NCI-H1048 (cell line): ENCODE measurements around the gene DNAJC30.
A peak's percentile ranks its signal among the peaks of the same experiment; 100 is the strongest.
"Not testable (repeated sequence)": the region's sequence is repeated elsewhere in the genome, so short reads cannot be mapped to it uniquely, and the experiment has no call there.

Source experiments
- DNase-seq: peaks from one replicate; lab custom pipeline; 2025; lab: John Stamatoyannopoulos, UW

Gene DNAJC30

GRCh38 chr7:73681031-73681430 lies 2.2 kb downstream of the DNAJC30 start:
- no peak for DNase-seq

DNA sequence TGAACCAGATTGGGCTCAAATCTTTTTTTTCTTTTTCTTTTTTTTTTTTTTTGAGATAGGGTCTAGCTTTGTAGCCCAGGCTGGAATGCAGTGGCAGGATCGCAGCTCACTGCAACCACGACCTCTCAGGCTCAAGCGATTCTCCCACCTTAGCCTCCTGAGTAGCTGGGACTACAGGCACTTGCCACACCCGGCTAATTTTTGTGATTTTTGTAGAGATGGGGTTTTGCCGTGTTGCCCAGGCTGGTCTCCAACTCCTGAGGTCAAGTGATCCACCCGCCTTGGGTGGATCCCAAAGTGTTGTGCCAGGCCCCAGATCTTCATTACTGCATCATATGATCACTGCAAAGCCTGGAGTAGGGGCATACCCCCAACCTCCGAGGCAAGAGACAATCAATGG lies 2.8 kb downstream of the DNAJC30 start:
- DNase-seq, result no peak

- DNase-seq, result no peak
Measured at GRCh38 chr7:73679709-73680108, 3.5 kb downstream of the DNAJC30 start.

DNA sequence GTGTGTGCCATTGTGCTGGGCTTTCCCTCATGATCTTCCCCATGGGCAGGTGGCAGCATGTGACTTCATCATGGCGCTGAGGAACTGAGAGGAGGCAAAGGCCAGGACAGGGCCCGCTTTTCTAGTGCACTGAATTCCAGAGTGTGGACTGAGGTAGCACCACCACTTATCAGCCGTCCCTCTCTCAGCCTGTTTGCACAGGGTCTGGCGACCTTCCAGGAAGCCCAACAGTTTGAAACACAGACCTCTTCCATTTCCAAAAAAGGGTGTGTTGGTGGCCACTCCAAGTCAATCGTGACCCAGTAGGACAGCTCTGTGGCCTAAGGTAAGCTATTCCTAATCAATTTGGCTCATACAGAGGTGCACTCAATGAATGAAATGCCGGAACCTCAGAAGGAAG lies 4.4 kb downstream of the DNAJC30 start:
- DNase-seq, result no peak

DNA sequence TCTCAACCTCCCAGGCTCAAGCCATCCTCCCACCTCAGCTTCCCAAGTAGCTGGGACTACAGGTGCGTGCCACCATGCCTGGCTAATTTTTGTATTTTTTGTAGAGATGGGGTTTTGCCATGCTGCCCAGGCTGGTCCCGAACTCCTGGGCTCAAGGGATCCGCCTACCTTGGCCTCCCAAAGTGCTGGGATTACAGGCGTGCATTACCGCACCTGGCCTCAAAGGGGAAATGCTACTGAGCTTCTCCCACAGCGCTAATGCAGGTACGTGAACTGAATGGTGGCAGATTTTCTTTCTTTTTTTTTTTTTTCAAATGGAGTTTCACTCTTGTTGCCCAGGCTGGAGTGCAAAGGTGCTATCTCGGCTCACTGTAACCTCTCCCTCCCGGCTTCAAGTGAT lies 7.2 kb downstream of the DNAJC30 start:
- not testable (repeated sequence) for DNase-seq

GRCh38 chr7:73674468-73675124 lies 8.7 kb downstream of the DNAJC30 start:
- DNase-seq, result no peak

GRCh38 chr7:73671857-73672445 lies 11.3 kb downstream of the DNAJC30 start:
- DNase-seq, result no peak

- DNase-seq, result no peak
Measured at GRCh38 chr7:73671322-73671661, 12.0 kb downstream of the DNAJC30 start.

DNA sequence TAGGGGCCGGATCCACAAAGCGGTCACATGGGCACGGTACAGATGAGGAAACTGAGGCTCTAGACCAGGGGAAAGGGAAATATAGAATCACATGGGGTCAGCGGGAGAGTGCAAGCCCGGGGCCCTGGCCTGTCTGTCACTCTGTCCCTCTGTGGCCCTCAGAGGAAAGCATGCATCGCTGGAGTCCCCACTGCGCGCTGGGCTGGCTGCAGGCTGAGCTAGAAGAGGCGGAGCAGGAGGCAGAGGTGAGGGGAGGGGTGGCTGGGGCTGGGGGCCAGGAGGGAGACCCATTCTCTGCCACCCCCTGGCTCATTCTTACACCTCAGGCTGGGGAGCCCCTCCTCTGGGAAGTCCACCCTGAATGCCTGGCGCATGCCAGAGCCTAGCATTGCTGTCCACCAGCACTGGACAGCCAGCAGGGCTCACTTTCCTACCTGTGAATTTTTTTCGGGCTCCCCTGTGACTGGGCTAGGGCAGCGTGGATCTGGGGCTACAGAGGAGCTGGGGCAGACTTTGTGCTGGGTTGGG lies 13.3 kb downstream of the DNAJC30 start:
- no peak for DNase-seq

- no peak for DNase-seq
Measured at GRCh38 chr7:73669288-73669701, 14.0 kb downstream of the DNAJC30 start.

DNA sequence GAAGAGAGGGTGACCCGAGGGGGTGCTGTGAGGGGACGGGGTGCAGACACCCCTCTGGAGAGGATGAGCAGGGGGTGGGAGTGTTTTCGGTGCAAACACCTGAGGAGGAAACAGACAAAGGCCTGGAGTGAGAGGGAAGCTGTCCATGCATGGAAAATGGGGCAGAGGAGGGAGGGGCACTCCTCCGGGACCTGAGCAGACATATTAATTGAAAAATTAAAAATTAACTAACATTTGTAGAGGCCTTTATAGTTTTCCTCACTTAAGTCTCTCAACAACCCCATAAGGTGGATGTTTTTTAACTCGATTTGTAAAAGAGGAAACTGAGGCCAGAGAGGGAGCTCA lies 14.4 kb downstream of the DNAJC30 start:
- no peak for DNase-seq

- no peak for DNase-seq
Measured at GRCh38 chr7:73668103-73668885, 15.0 kb downstream of the DNAJC30 start.

GRCh38 chr7:73667344-73668102 lies 15.7 kb downstream of the DNAJC30 start, which contains the start of gene VPS37D:
Gene VPS37D (plus strand): TSS chr7:73667831. CDS start chr7:73667959, 128 bp downstream.
- DNase-seq, result peak; percentile 95

- no peak for DNase-seq
Measured at GRCh38 chr7:73663033-73663432, 20.2 kb downstream of the DNAJC30 start.

DNA sequence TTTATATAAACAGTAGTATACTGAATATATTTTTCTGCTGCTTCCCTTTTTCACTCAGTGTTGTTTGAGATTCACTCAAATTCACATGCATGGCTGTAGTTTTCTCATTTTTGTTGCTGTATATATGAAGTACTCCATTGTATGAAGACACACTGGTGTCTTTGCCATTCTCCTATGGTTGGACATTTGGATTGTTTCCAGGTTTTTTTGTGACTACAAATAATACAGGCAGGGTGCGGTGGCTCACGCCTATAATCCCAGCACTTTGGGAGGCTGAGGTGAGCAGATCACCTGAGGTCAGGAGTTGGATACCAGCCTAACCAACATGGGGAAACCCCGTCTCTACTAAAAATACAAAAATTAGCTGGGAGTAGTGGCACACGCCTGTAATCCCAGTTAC lies 22.7 kb downstream of the DNAJC30 start:
- DNase-seq, result not testable (repeated sequence)

DNA sequence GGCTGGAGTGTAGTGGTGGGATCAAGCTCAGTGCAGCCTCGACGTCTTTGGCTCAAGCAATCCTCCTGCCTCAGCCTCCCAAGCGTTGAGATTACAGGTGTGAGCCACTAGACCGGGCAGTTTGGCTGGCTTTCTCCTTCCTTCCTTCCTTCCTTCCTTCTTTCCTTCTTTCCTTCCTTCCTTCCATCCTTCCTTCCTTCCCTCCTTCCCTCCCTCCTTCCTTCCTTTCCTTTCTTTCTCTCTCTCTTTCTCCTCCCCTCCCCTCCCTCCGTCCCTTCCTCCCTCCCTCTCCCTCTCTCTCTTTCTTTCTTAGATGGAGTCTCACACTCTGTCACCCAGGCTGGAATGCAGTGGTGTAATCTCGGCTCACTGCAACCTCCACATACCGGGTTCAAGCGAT lies 23.3 kb downstream of the DNAJC30 start:
- DNase-seq, result no peak

- DNase-seq, result not testable (repeated sequence)
Measured at GRCh38 chr7:73655309-73655708, 27.9 kb downstream of the DNAJC30 start.

DNA sequence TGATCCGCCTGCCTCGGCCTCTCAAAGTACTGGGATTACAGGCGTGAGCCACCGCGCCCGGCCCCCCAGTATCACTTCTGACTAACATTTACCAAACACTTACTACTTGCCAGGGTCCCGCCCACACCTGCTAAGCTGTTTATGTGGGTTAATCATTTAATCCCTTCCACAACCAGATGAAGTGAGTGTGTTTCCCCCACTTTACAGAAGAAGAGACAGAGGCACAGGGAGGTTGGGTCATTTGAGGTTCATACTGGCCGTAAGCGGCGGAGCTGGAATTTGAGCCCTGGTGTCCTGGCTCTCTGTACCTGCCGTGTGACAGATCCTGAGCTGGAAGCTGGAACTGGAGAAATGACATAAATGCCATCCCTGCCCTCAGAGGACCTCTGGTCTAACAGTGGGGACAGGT lies 30.7 kb downstream of the DNAJC30 start:
- DNase-seq, result no peak

DNA sequence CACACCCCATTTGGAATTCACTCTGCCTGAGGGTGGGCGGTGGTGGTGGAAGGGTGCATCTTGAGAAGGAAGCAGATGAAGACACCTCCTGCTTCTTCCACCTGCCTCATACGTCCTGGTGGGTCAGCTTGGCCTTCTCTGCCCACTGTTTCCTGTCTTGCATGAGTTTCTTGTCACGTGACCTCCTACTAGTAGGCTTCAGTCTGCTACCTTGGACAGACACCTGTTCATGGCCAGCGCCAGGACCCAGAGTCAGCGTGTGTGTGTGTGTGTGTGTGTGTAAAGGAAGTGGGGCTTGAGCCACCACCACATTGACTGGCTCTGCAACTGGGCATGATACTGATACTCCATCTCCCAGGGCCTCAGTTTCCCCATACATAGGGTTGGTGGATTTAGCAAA lies 32.7 kb downstream of the DNAJC30 start:
- DNase-seq, result no peak

DNA sequence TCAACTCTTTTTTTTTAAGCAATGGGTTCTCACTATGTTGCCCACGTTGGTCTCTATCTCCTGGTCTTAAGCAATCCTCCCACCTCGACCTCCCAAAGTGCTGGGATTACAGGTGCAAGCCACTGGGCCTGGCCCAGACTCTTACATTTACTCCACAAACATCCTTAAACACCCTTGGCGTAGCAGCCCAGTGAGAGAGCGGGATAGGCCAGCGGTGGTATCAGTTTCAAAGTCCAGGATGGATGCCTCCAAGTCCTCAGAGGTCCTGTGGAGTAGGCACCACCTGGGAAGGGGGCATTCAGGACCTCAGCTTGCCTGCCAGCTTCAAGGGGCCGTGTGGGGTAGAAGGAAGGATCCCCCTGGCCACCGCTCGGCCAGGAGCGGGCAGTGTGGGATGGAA lies 33.7 kb downstream of the DNAJC30 start:
- DNase-seq, result no peak

DNA sequence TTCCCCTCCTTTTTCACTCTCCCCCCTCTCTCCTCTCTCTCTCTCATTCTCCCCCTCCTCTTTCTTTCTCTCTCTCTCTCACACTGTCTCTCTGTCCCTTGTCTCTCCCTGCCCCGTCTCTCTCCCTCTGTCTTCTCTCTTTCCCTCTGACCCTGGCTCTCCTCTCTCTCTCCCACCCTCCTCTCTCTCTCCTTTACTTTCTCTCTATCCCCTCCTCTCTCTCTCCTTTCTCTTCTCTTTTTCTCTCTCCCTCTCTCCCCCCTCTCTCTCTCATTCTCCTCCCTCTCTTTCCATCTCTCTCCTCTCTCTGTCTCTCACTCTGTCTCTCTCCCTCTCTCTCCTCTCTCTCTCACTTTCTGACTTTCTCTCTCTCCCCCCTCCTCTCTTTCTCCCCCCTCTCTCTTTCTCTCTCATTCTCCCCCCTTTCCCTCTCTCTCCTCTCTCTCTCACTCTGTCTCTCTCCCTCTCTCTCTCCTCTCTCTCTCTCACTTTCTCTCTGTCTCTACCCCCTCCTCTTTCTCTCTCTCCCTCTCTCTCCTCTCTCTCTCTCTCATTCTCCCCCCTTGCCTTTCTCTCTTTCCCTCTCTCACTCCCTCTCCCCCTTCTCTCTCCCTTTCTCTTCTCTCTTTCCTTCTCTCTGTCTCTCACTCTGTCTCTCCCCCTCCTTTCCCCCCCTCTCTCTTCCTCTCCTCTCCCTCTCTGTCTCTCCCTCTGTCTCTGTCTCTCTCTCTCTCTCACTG lies 34.5 kb downstream of the DNAJC30 start:
- no peak for DNase-seq
